Colonic mucosa (tissue), 4 donors: ENCODE results near the gene AXIN1. TPM values are rescaled to one million over a fixed set of nuclear protein-coding genes. Genes with fewer than 3 reads are reported as not detected.

ENCODE experiments used
- DNase-seq: peaks from one replicate; pipeline ENCODE4 v3.0.0-alpha.2; 2020
- H3K27ac ChIP-seq: fragments of 200-600 bp; one replicate; pipeline ENCODE4 v1.8.0; 2021
- H3K27me3 ChIP-seq: fragments of 200-600 bp; one replicate; pipeline ENCODE4 v1.8.0; 2021
- H3K36me3 ChIP-seq: fragments of 200-600 bp; one replicate; pipeline ENCODE4 v1.8.0; 2021
- H3K4me1 ChIP-seq: fragments of 200-600 bp; one replicate; pipeline ENCODE4 v1.8.0; 2021; ENCODE audit warnings: mild to moderate bottlenecking
- H3K4me3 ChIP-seq: fragments of 200-600 bp; one replicate; pipeline ENCODE4 v1.8.0; 2021
- H3K9ac ChIP-seq, 2 donors: one replicate each; pipeline ENCODE4 v1.7.0; 2013; ENCODE audit warnings: control low read depth in 2 of 2, low read depth in 2 of 2, low read length in 2 of 2
- H3K9me3 ChIP-seq: fragments of 200-600 bp; one replicate; pipeline ENCODE4 v1.8.0; 2021
- CTCF ChIP-seq: fragments of 200-600 bp; IDR thresholded peaks from one replicate; pipeline ENCODE4 v1.8.0; 2022; ENCODE audit warnings: antibody characterized with exemption, mild to moderate bottlenecking
- intact Hi-C: fragments of 100-400 bp; cut with DNase I; formaldehyde crosslinking; loops from one replicate; pipeline ENCODE4 v1.14.1; 2022
- total RNA-seq, 2 donors: library from RNA; stranded (reverse); fragmentation: NEBNext Ultra II Directional in 1 of 2; extraction: Animal tissue kit (Norgen Biotek cat#: 25700) in 1 of 2; gene quantifications; one replicate each; pipeline ENCODE4 v1.2.1, GENCODE V29; 2021
- donor health status: healthy.
- donor health status: DM: no; HTN: no; CAD: no.
- donor health status: DM: no; HTN: no; CAD: no.

AXIN1 gene
- total RNA-seq, 2 donors from 2014 or later: 33.4 to 34.3 TPM

DNA sequence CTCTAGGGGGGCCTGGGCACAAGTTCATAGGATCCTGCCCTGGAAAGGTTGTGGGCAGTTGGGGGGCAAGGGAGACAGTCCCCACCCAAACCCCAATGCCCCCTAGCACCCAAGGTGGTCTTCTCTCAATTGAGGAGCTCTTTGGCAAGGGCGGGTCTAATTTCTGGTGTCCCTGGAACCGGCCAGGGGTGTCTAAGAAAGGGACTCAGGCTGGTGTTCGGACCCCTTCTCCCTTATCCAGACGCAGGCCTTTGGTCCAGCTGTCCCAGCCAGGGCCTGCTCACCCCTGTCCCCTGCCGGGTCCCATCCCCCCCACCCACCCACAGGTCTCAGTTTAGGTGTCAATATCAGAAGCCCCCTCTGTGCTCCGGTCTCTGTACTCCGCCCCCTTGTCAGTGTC lies 73.0 kb downstream of the AXIN1 start:
- Histone ChIP-seq H3K4me3 (no peak overlapping the region), H3K4me1 (no peaks in the 10 kb centered on the region)

GRCh38 chr16:278863-279366 lies 73.6 kb downstream of the AXIN1 start:
- H3K9ac ChIP-seq: no peak overlapping the region
- H3K27ac ChIP-seq: no peak overlapping the region
- H3K4me1 ChIP-seq: no peaks in the 10 kb centered on the region
- H3K27me3 ChIP-seq: peaks cover 39% of the 10 kb centered on the region
- no peak for DNase-seq
- no peaks in the 10 kb centered on the region for H3K9me3 ChIP-seq
- TF ChIP-seq CTCF: no peak
- intact Hi-C loops: no loop called here
- H3K36me3 ChIP-seq: no peaks in the 10 kb centered on the region
- no peak overlapping the region for H3K4me3 ChIP-seq

More for the DNA sequence above, 73.0 kb downstream of the AXIN1 start:
- DNase-seq: no peak
- H3K9ac ChIP-seq: no peak overlapping the region
- H3K27me3 ChIP-seq: peaks cover 39% of the 10 kb centered on the region
- intact Hi-C loops: no loop called here
- no peak for TF ChIP-seq CTCF
- no peaks in the 10 kb centered on the region for H3K36me3 ChIP-seq
- no peaks in the 10 kb centered on the region for H3K9me3 ChIP-seq
- H3K27ac ChIP-seq: no peak overlapping the region

- H3K27ac ChIP-seq: no peak overlapping the region
- no peaks in the 10 kb centered on the region for H3K9me3 ChIP-seq
- H3K27me3 ChIP-seq: peaks cover 29% of the 10 kb centered on the region
- no peak for TF ChIP-seq CTCF
- no peaks in the 10 kb centered on the region for H3K4me1 ChIP-seq
- H3K36me3 ChIP-seq: no peaks in the 10 kb centered on the region
- H3K9ac ChIP-seq: no peak overlapping the region
- no peak for DNase-seq
- H3K4me3 ChIP-seq: no peak overlapping the region
- intact Hi-C loops: no loop called here
Measured at GRCh38 chr16:276426-277077, 76.0 kb downstream of the AXIN1 start.

- no peak for TF ChIP-seq CTCF
- no peaks in the 10 kb centered on the region for H3K4me1 ChIP-seq
- peak within 1 kb of the TSS in 1 of 2 donors; percentile 26 for H3K9ac ChIP-seq
- no peaks in the 10 kb centered on the region for H3K36me3 ChIP-seq
- H3K4me3 ChIP-seq: peak within 1 kb of the TSS; percentile 22
- peaks cover 21% of the 10 kb centered on the region for H3K27me3 ChIP-seq
- DNase-seq: no peak
- intact Hi-C loops: no loop called here
- no peak within 1 kb of the TSS for H3K27ac ChIP-seq
- no peaks in the 10 kb centered on the region for H3K9me3 ChIP-seq
Measured at GRCh38 chr16:275786-276232, 76.7 kb downstream of the AXIN1 start, which contains the start of gene RGS11. RGS11 (minus strand) TSS chr16:275944; CDS start chr16:275911, 33 bp downstream.

DNA sequence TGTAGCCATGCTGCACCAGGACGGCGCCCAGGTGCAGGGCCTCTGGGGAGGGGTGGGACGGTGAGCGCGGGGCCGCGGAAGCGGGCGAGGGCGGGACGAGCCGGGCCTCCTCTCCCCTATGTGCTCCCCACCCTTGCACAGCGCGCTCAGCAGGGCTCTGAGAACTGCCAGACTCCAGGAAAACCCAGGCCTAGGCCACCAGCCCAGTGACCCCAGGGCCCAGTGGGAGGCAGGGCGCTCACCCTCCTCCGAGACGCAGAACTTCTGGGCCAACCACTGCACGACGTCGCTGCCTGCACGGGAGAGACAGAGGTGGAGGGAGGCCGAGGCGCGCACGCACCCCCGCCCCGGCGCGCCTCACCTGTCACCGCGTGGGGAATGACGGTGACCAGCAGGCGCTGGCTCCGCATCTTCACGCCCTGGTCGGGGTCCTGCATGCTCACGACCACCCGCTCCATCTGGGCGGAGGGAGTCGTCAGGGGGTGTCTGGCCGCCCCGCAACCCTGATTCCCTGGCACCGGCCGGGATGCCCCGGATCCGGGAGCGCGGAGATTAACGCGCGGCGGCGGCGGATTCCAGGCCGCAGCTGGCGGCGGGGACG lies 77.4 kb downstream of the AXIN1 start:
- Histone ChIP-seq H3K9ac (peak overlapping the region in 1 of 2 donors; percentile 26), H3K27me3 (peaks cover 18% of the 10 kb centered on the region), H3K9me3 (no peaks in the 10 kb centered on the region), H3K4me3 (peak overlapping the region; percentile 22), H3K27ac (no peak overlapping the region), H3K4me1 (no peaks in the 10 kb centered on the region), H3K36me3 (no peaks in the 10 kb centered on the region)
- TF ChIP-seq CTCF: no peak
- DNase-seq: no peak
- intact Hi-C loops: no loop called here
